ENCODE measurements around the gene CKS1B.

CKS1B gene

GRCh38 chr1:155015527-155016230 lies 41.2 kb downstream of the CKS1B start:
- Histone ChIP-seq H2BK15ac (ENCODE audit: low read depth, poor library complexity, severe bottlenecking) (no peak overlapping the region), H3K27ac (ENCODE audit: low read length, poor library complexity, severe bottlenecking) (no peak overlapping the region), H3K27me3 (ENCODE audit: control insufficient read depth in 1 of 2, insufficient read depth in 1 of 2, low read length in 2 of 2) (no peaks in the 10 kb centered on the region), H4K91ac (ENCODE audit: low read length) (no peak overlapping the region), H3K14ac (ENCODE audit: low read length in 2 of 2) (no peak overlapping the region), H3K4me1 (ENCODE audit: control insufficient read depth, insufficient read depth, low read depth, low read length) (peaks cover 35% of the 10 kb centered on the region), H3K23ac (ENCODE audit: low read length in 2 of 2) (no peak overlapping the region), H2BK120ac (ENCODE audit: low read depth, low read length) (no peak overlapping the region), H2BK12ac (ENCODE audit: low read length in 2 of 2) (no peak overlapping the region), H2BK5ac (ENCODE audit: low read depth, low read length, poor library complexity, severe bottlenecking) (no peak overlapping the region), H3K9ac (ENCODE audit: low read length) (no peak overlapping the region), H3K79me1 (replicated peaks; ENCODE audit: low read length, poor library complexity, severe bottlenecking) (peaks cover 23% of the 10 kb centered on the region), H4K8ac (ENCODE audit: low read length) (no peak overlapping the region), H3K9me3 (ENCODE audit: control insufficient read depth, low read length) (no peaks in the 10 kb centered on the region), H3K4me2 (ENCODE audit: low read length, poor library complexity, severe bottlenecking) (no peak overlapping the region), H3K4me3 (ENCODE audit: insufficient read depth in 1 of 2, low read depth in 1 of 2, low read length in 2 of 2) (no peak overlapping the region), H2AFZ (ENCODE audit: low read depth, low read length) (no peak overlapping the region), H3K4ac (ENCODE audit: low read depth in 1 of 2, low read length in 2 of 2) (no peak overlapping the region), H3K18ac (ENCODE audit: low read depth in 1 of 2, low read length in 2 of 2) (no peak overlapping the region), H2AK5ac (ENCODE audit: low read length, severe bottlenecking) (no peak overlapping the region), H3K36me3 (ENCODE audit: control insufficient read depth in 1 of 2, insufficient read depth in 2 of 2, low read depth in 1 of 2, low read length in 2 of 2) (peaks cover 34 to 58% of the 10 kb centered on the region in 2 experiments)
- no peak for DNase-seq
- WGBS = 93% methylated on average over 16 of the region's 16 CpGs

GRCh38 chr1:155016231-155016831 lies 41.9 kb downstream of the CKS1B start:
- Histone ChIP-seq H2AFZ (ENCODE audit: low read depth, low read length) (no peak overlapping the region), H2BK120ac (ENCODE audit: low read depth, low read length) (no peak overlapping the region), H3K18ac (ENCODE audit: low read depth in 1 of 2, low read length in 2 of 2) (no peak overlapping the region), H3K23ac (ENCODE audit: low read length in 2 of 2) (no peak overlapping the region), H3K36me3 (ENCODE audit: control insufficient read depth in 1 of 2, insufficient read depth in 2 of 2, low read depth in 1 of 2, low read length in 2 of 2) (peaks cover 28 to 52% of the 10 kb centered on the region in 2 experiments), H3K27ac (ENCODE audit: low read length, poor library complexity, severe bottlenecking) (no peak overlapping the region), H4K91ac (ENCODE audit: low read length) (peak overlapping the region; percentile 43), H3K4ac (ENCODE audit: low read depth in 1 of 2, low read length in 2 of 2) (no peak overlapping the region), H2BK12ac (ENCODE audit: low read length in 2 of 2) (no peak overlapping the region), H3K9me3 (ENCODE audit: control insufficient read depth, low read length) (no peaks in the 10 kb centered on the region), H3K14ac (ENCODE audit: low read length in 2 of 2) (no peak overlapping the region), H3K4me2 (ENCODE audit: low read length, poor library complexity, severe bottlenecking) (no peak overlapping the region), H3K4me3 (ENCODE audit: insufficient read depth in 1 of 2, low read depth in 1 of 2, low read length in 2 of 2) (no peak overlapping the region), H3K9ac (ENCODE audit: low read length) (peak overlapping the region; percentile 87), H3K27me3 (ENCODE audit: control insufficient read depth in 1 of 2, insufficient read depth in 1 of 2, low read length in 2 of 2) (no peaks in the 10 kb centered on the region), H3K4me1 (ENCODE audit: control insufficient read depth, insufficient read depth, low read depth, low read length) (peaks cover 35% of the 10 kb centered on the region), H2BK15ac (ENCODE audit: low read depth, poor library complexity, severe bottlenecking) (peak overlapping the region; percentile 90), H3K79me1 (replicated peaks; ENCODE audit: low read length, poor library complexity, severe bottlenecking) (peaks cover 20% of the 10 kb centered on the region), H2AK5ac (ENCODE audit: low read length, severe bottlenecking) (no peak overlapping the region), H2BK5ac (ENCODE audit: low read depth, low read length, poor library complexity, severe bottlenecking) (no peak overlapping the region), H4K8ac (ENCODE audit: low read length) (peak overlapping the region; percentile 15)
- WGBS = 96% methylated on average over 26 of the region's 26 CpGs
- DNase-seq = no peak

DNA sequence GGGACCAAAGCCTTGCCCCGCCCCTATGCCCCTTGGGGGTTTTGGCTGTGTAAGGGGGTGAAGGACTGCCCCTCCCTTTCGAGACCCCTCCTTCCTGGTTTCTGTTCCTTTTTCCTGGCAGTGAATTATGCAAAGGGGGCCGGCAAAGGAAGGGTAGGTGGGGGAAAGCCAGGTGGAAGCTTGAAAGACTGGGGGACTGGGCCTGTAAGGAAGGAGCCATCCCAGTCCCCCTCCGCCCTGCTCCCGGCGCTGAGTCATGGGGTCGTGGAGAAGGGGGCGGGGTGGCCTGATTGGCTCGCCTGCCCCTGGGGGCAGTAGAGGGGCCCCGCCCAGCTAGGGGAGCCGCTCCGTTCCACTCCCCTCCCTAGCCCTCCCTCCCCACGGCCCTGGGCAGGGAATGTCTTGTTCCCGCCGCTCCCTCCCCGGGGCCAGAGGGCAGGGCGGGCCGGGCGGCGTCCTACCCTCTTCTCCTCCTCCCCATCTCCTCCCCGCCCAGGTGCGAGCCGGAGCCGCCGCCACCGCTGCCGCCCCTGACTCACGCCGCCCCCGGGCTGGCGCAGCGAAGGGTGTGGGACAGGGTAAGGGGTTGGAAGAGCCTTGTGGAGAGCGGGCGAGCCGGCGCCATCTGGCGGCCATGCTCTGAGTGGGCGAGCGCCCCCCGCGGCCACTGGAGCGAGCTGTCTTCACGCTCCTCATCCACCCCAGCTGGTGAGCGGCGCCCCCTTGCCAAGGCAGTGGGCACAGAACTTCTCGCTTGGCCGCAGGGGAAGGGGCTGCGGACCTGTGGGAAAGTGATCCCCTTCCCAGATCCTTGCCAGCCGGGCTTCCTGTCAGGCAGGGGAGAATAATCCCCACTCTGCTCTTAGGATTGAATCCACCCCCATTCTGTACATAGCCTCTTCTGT lies 42.8 kb downstream of the CKS1B start:
- Histone ChIP-seq H4K91ac (ENCODE audit: low read length) (peak overlapping the region; percentile 87), H3K9me3 (ENCODE audit: control insufficient read depth, low read length) (no peaks in the 10 kb centered on the region), H3K36me3 (ENCODE audit: control insufficient read depth in 1 of 2, insufficient read depth in 2 of 2, low read depth in 1 of 2, low read length in 2 of 2) (peaks cover 28 to 42% of the 10 kb centered on the region in 2 experiments), H3K4me2 (ENCODE audit: low read length, poor library complexity, severe bottlenecking) (peak overlapping the region; percentile 66), H3K79me1 (replicated peaks; ENCODE audit: low read length, poor library complexity, severe bottlenecking) (peaks cover 12% of the 10 kb centered on the region), H2BK15ac (ENCODE audit: low read depth, poor library complexity, severe bottlenecking) (peak overlapping the region; percentile 96), H2BK5ac (ENCODE audit: low read depth, low read length, poor library complexity, severe bottlenecking) (no peak overlapping the region), H3K18ac (ENCODE audit: low read depth in 1 of 2, low read length in 2 of 2) (peak overlapping the region; percentile 51 to 83), H4K8ac (ENCODE audit: low read length) (peak overlapping the region; percentile 94), H3K14ac (ENCODE audit: low read length in 2 of 2) (peak overlapping the region in 1 of 2 experiments; percentile 71), H2BK12ac (ENCODE audit: low read length in 2 of 2) (no peak overlapping the region), H2AK5ac (ENCODE audit: low read length, severe bottlenecking) (no peak overlapping the region), H2AFZ (ENCODE audit: low read depth, low read length) (peak overlapping the region; percentile 36), H2BK120ac (ENCODE audit: low read depth, low read length) (peak overlapping the region; percentile 50), H3K23ac (ENCODE audit: low read length in 2 of 2) (no peak overlapping the region), H3K4me3 (ENCODE audit: insufficient read depth in 1 of 2, low read depth in 1 of 2, low read length in 2 of 2) (peak overlapping the region; percentile 55 to 76), H3K9ac (ENCODE audit: low read length) (peak overlapping the region; percentile 87), H3K4ac (ENCODE audit: low read depth in 1 of 2, low read length in 2 of 2) (peak overlapping the region in 1 of 2 experiments; percentile 53), H3K27ac (ENCODE audit: low read length, poor library complexity, severe bottlenecking) (peak overlapping the region; percentile 62), H3K4me1 (ENCODE audit: control insufficient read depth, insufficient read depth, low read depth, low read length) (peaks cover 26% of the 10 kb centered on the region), H3K27me3 (ENCODE audit: control insufficient read depth in 1 of 2, insufficient read depth in 1 of 2, low read length in 2 of 2) (no peaks in the 10 kb centered on the region)
- peak; percentile 89 for DNase-seq
- 3% methylated on average over 33 of the region's 49 CpGs for WGBS

DNA sequence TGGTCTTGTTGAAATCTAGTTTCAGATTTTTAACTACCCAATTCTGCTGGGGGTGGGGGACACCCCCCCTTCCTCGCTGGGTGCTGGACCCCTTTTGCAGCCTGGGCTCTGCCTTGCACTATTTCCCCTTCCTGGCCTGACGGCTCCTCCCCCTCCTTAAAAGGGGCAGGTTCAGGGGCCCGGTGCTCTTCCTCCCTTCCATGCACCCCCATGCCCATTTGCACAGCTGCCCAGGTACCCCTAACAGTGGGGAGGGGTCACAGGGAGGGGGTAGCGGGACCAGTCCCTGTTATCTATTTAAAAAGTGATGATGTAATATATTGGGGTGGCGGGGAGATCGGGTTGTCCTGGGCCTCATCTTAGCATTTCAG lies 43.5 kb downstream of the CKS1B start:
- no peak overlapping the region for H2BK5ac ChIP-seq (ENCODE audit: low read depth, low read length, poor library complexity, severe bottlenecking)
- H4K8ac ChIP-seq (ENCODE audit: low read length) = peak overlapping the region; percentile 85
- H4K91ac ChIP-seq (ENCODE audit: low read length) = peak overlapping the region; percentile 43
- H3K27me3 ChIP-seq (ENCODE audit: control insufficient read depth in 1 of 2, insufficient read depth in 1 of 2, low read length in 2 of 2) = no peaks in the 10 kb centered on the region
- H3K14ac ChIP-seq (ENCODE audit: low read length in 2 of 2) = no peak overlapping the region
- H3K9ac ChIP-seq (ENCODE audit: low read length) = peak overlapping the region; percentile 87
- no peak for DNase-seq
- no peak overlapping the region for H2BK15ac ChIP-seq (ENCODE audit: low read depth, poor library complexity, severe bottlenecking)
- H2BK120ac ChIP-seq (ENCODE audit: low read depth, low read length) = peak overlapping the region; percentile 30
- WGBS = 76% methylated on average over 4 of the region's 6 CpGs
- no peak overlapping the region for H2BK12ac ChIP-seq (ENCODE audit: low read length in 2 of 2)
- H3K36me3 ChIP-seq (ENCODE audit: control insufficient read depth in 1 of 2, insufficient read depth in 2 of 2, low read depth in 1 of 2, low read length in 2 of 2) = peaks cover 28 to 39% of the 10 kb centered on the region in 2 experiments
- peak overlapping the region; percentile 16 to 28 for H3K18ac ChIP-seq (ENCODE audit: low read depth in 1 of 2, low read length in 2 of 2)
- peak overlapping the region; percentile 66 for H3K4me2 ChIP-seq (ENCODE audit: low read length, poor library complexity, severe bottlenecking)
- peak overlapping the region in 1 of 2 experiments; percentile 71 for H3K4ac ChIP-seq (ENCODE audit: low read depth in 1 of 2, low read length in 2 of 2)
- H3K79me1 ChIP-seq (replicated peaks; ENCODE audit: low read length, poor library complexity, severe bottlenecking) = peaks cover 10% of the 10 kb centered on the region
- H2AK5ac ChIP-seq (ENCODE audit: low read length, severe bottlenecking) = no peak overlapping the region
- H2AFZ ChIP-seq (ENCODE audit: low read depth, low read length) = no peak overlapping the region
- H3K4me3 ChIP-seq (ENCODE audit: insufficient read depth in 1 of 2, low read depth in 1 of 2, low read length in 2 of 2) = peak overlapping the region in 1 of 2 experiments; percentile 76
- H3K9me3 ChIP-seq (ENCODE audit: control insufficient read depth, low read length) = no peaks in the 10 kb centered on the region
- peaks cover 27% of the 10 kb centered on the region for H3K4me1 ChIP-seq (ENCODE audit: control insufficient read depth, insufficient read depth, low read depth, low read length)
- H3K23ac ChIP-seq (ENCODE audit: low read length in 2 of 2) = no peak overlapping the region
- H3K27ac ChIP-seq (ENCODE audit: low read length, poor library complexity, severe bottlenecking) = peak overlapping the region; percentile 24
